ENCODE results near the gene DSTYK.
"Not testable (repeated sequence)": the region's sequence is repeated elsewhere in the genome, so short reads cannot be mapped to it uniquely, and the experiment has no call there.

The DSTYK gene

DNA sequence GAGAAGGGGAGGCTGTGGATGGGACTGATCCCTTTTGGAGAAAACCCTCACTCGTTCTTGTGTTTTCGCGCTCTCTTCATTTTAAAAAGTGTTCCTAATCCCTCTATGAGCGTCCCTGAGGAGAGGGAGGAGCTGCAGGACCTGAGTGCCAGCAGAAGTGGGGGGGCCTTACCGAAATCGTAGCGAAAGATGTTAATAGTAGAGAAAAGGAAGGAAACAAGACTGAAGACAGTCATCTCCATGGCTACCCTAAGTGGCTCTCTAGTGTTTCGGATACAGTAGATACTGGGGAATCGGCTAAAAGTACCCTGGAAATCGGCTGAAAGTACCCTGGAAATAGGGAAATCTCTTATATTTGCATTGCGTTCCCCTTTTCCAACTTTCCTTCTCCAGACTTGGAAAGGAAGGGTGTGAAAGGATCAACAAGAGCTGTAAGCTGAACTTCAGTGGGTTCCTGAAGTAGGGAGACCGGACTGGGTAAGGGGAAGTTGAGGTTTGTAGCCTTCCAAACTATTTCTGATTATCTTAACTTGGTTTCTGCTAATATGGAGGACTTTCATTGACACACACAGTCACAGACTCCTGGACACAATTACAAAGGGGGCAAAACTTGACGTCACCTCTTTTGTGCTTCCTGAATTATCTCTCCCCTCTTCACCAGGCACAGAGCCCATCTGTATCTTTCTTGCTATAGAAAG is 486 bp upstream of the DSTYK start:
- DNase-seq = peak; percentile 45

- peak; percentile 39 for DNase-seq
Measured at GRCh38 chr1:205210756-205211168, 740 bp downstream of the DSTYK start.

GRCh38 chr1:205208811-205209210 is 2.7 kb downstream of the DSTYK start:
- peak; percentile 38 for DNase-seq

DNA sequence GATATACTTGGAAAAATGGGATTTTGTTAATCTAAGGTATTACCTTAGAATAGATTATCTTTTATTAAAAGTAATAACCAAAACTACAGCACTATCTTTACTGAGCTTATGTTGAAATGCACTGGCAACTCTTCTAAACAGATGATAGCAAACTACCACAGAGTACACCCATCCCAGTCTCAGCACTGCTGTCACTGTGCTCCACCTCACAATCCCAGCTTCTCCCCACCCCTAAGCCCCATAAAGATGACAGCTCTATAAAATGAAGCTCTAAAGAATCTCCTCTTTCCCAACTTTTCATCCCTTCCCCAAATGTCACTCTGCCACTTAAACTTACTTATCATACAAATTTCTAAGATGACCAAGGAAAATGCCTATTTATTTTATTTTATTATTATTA is 6.4 kb downstream of the DSTYK start:
- peak; percentile 68 for DNase-seq

DNA sequence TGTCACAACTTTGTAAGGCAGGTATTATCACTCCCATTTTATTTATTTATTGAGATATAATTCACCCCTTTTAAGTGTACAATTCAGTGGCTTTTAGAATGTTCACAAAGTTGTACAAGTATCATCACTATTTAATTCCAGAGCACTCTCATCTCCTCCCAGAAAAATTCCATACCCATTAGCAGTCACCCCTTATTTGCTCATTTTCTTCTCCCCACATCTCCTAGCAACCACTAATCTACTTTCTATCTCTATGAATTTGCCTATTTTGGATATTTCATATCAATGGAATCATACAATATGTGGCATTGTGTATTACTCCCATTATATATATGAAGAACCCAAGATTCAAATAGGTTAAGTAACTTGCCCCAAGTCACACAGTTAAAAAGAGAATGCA is 7.0 kb downstream of the DSTYK start:
- no peak for DNase-seq

DNA sequence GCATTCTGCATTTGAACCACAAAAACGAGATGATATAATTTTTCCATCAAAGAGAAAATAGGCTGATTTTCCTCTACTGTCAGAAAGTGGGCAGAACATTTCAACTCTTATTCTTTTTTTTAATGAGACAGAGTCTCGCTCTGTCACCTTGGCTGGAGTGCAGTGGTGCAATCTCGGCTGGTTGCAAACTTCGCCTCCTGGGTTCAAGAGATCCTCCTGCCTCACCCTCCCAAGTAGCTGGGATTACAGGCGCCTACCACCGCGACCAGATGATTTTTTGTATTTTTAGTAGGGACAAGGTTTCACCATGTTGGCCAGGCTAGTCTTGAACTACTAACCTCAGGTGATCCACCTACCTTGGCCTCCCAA is 11.6 kb downstream of the DSTYK start:
- no peak for DNase-seq

DNA sequence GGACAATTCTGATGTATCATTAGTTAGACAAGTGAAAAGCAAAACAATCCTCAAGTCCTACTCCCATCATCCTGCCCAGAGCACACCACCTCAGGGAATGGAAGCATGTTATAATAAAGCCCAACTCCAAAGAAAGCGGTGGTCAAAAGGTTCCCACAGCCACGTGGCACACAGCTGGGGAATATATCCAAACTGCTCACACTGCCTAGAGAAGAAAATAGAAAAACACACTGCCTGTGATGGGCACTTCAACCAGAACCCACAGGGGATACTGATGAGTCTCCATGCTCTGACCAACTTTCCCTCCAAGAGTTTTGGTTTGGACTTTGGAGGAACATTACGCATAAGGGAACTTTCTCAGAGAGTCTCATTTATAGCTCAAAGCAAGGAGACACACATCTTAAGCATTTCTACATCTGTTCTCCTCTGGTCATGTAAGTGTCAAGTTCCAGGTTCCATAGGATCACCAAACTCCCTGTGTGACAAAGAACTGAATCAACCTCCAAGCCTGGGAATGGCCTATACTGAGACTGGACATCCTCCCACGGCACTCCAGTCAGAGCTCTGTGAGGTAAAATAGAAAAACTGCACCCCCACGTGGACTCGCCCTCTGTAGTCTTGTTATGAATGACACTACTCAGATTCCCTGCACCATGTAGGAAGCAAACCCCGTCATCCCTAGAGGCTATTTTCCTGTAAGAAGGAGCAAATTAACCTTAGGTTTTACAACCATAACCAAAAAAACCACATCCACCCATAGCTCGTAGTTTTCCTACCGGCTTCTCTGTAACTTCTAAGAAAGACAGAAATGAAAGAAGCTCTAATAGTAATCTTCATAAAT is 12.2 kb downstream of the DSTYK start:
- no peak for DNase-seq

- DNase-seq = no peak
Measured at GRCh38 chr1:205192287-205192686, 19.2 kb downstream of the DSTYK start.

GRCh38 chr1:205191622-205192021 is 19.9 kb downstream of the DSTYK start:
- DNase-seq = no peak

DNA sequence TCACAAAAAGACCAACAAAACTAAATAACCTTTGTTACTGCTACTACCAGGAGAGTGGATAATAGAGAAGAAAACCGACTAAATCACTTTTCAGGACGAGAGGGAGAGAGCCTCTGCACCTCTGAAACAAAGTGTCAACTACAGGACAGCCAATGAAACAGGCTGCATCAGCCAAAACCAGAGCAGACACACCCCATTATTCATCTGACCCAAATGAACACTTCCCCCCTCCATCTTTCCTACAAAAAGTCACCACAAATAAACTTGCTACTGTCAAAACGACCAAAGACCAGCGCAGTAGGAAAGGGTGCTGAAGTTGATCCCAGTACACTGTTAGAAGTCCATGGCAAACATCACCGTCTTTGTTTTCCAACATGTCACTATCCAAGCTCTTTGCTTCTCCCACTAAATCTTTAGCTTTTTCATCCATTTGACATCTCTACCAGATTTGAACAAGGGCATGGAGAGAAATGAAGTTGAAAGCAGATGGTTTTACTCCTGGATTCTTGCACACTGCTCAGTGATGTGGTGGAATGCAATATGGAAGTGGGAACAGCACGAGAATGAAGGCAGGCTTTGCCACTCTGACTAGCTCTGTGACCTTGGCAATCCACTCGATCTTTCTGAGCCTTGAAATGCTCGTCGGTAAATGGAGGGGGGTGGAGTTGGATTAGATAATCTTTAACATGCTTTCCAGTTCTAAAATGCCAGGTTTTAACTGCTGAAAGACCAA is 20.5 kb downstream of the DSTYK start:
- peak; percentile 35 for DNase-seq

DNA sequence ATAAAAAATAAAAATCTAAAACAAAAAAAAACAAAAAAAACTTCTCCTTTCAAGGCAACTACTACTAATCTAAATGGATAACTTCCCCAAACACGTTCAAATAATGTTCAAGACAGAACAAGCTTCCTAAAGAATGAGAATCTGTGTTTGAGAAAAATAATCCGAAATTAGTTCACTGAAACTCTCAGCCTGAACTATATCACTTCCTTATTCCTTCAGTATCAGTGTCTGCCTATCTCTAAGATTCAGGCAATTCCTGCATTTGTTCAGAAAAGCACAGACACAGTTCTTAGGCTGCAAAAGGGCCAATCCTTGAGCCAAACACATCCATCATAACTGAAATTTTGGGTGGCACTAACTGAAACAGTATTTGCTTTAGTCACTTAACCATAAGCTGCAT is 22.4 kb downstream of the DSTYK start:
- no peak for DNase-seq

GRCh38 chr1:205188596-205188995 is 22.9 kb downstream of the DSTYK start:
- DNase-seq = no peak

- no peak for DNase-seq
Measured at GRCh38 chr1:205188098-205188497, 23.4 kb downstream of the DSTYK start.

- no peak for DNase-seq
Measured at GRCh38 chr1:205187420-205187819, 24.1 kb downstream of the DSTYK start.

- no peak for DNase-seq
Measured at GRCh38 chr1:205186191-205186590, 25.3 kb downstream of the DSTYK start.

- no peak for DNase-seq
Measured at GRCh38 chr1:205183676-205184335, 27.7 kb downstream of the DSTYK start.

DNA sequence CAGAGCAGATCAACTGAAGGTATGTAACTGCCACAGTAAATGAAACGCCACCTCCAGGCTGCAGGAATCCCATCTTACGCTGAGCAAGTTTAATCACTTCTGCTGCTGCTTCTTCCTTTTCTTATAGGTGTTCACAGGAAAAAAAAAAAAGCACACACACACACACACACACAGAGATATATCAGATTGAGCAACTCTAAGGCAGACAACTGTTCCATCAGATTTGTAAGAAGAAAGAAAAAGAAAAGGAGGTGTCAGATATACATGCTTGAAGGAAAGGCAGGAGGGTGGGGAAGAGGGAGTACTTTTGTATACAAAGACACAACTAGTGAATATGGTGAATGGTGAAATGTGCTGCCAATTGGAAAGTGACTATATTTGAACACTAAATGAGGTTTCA is 28.6 kb downstream of the DSTYK start:
- no peak for DNase-seq

DNA sequence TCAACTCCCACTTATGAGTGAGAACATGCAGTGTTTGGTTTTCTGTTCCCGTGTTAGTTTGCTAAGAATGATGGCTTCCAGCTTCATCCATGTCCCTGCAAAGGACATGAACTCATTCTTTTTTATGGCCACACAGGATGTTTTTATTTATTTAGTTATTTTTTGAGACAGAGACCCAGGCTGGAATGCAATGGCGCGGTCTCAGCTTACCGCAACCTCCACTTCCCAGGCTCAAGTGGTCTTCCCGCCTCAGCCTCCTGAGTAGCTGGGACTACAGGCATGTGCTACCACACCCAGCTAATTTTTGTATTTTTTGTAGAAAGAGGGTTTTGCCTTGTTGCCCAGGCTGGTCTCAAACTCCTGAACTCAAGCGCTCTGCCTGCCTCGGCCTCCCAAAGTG is 31.2 kb downstream of the DSTYK start:
- not testable (repeated sequence) for DNase-seq

GRCh38 chr1:205179842-205180241 is 31.7 kb downstream of the DSTYK start:
- DNase-seq = no peak

DNA sequence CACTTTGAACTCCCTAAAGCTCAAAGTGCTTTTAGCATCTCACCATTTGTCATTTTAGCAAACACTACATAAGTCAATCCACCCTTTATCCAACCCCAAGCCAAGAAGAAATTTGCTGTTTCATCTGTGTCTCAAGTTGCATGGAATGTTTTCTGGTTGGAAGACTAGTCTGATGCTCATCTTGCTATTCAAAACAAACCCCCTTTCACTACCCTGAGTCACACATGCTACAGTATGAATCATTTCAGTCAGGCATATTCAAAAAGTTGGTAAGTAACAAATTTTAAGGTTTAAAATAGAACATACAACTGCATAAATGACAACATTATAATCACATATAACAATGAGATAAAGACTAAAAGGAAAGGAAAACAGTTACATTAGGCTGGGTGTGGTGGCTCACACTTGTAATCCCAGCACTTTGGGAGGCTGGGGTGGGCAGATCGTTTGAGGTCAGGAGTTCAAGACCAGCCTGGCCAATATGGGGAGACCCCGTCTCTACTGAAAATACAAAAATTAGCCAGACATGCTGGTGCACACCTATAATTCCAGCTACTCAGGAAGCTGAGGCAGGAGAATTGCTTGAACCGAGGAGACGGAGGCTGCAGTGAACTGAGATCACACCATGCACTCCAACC is 38.7 kb downstream of the DSTYK start:
- DNase-seq = peak; percentile 20

DNA sequence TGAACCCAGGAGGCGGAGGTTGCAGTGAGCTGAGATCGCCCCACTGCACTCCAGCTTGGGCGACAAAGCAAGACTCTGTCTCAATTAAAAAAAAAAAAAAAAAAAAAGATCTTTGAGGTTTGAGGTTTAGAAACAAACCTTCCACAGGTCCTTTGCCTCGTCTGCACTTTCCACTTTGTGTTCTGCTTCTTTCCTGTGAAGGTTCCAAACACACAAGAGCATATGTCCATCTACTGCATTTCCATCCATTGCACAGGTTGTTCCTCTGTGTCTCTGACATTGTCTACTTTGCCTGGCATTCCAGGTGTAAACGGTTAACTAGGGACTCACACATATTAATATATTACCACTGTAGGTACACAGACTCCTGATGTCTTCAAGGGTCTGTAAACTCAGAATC is 40.1 kb downstream of the DSTYK start:
- peak; percentile 37 for DNase-seq

DNA sequence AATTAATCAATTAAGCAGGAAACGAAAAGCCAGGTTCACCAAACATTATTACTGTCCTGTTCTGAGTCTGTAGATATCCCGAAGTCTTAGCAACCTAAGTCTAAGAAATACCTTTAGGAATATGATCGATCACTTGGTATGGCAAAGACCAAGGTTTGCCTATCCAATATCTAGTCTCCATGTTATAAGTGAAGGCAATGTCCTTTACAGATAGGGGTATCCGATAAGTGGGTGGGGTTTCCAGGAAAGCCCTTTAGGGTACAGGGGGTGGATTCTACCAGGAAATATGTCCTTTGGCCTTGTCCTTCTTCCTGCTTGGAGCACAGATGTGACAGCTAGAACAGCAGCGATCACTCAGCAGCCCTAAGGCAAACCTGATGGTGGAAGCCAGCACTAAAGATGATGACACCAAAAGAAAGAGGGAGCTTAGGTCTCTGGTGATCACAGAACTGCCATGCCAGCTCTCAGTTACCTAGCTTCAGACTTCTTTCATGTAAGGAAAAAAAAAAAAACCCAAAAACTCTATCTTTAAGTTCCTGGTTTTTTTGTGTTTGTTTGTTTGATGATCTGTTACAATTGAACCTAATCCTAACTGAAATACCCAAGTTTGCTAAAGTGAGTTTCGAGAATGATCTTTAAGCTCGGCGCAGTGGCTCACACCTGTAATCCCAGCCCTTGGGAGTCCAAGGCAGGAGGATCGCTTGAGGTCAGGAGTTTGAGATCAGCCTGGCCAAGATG is 40.8 kb downstream of the DSTYK start:
- peak; percentile 85 for DNase-seq
